C4-2B (cell line): ENCODE results near the gene FAM20C.

ENCODE experiments used
- CTCF ChIP-seq: fragments of 450-650 bp; conservative IDR thresholded peaks from 2 replicates; pipeline ENCODE4 v1.5.1; 2017; ENCODE audit warnings: mild to moderate bottlenecking
- ZFX ChIP-seq: fragments of 450-650 bp; IDR thresholded peaks from 2 replicates; pipeline ENCODE4 v1.6.1; 2017

- no peak for TF ChIP-seq CTCF
- no peak for TF ChIP-seq ZFX
Measured at GRCh38 chr7:154096-154799, 38.1 kb upstream of the FAM20C start.
